BJ (cell line): ENCODE measurements around the gene PSMC2. TPM values are rescaled to one million over a fixed set of nuclear protein-coding genes. Genes with fewer than 3 reads are reported as not detected.

Experiments used
- CTCF ChIA-PET: fragments of 350-600 bp; formaldehyde crosslinking; extraction: SDS; loops from one replicate; lab custom pipeline; 2021; ENCODE audit warnings: antibody characterized with exemption, inconsistent platforms; lab: Yijun Ruan, JAX
- POLR2A ChIA-PET: fragments of 300-600 bp; sonication (Branson Sonifier 250); formaldehyde crosslinking; extraction: SDS; loops from one replicate; lab custom pipeline; 2021; ENCODE audit warnings: antibody characterized with exemption; lab: Charles Lee
- DNase-seq: peaks from one replicate; pipeline ENCODE4 v3.0.0-alpha.2; 2011; ENCODE audit warnings: low read depth
- H3K27me3 ChIP-seq: 2 replicates; pipeline ENCODE4 v1.6.0; 2011; ENCODE audit warnings: low read length; ENCODE audit not compliant: control insufficient read depth, insufficient read depth
- H3K36me3 ChIP-seq: 2 replicates; pipeline ENCODE4 v1.5.1; 2011; ENCODE audit warnings: low read length; ENCODE audit not compliant: control insufficient read depth, insufficient read depth
- H3K4me3 ChIP-seq: 2 replicates; pipeline ENCODE4 v1.5.1; 2011; ENCODE audit warnings: low read depth, mild to moderate bottlenecking, control low read depth, low read length
- CTCF ChIP-seq: IDR thresholded peaks from 2 replicates; pipeline ENCODE4 v1.5.1; 2011; ENCODE audit warnings: low read depth, mild to moderate bottlenecking, control low read depth, inconsistent platforms, low read length, moderate library complexity; ENCODE audit not compliant: insufficient read depth
- polyA plus RNA-seq: library from polyadenylated mRNA; depleted of rRNA; stranded (reverse); fragments of >200 nt; gene quantifications from 2 replicates; pipeline ENCODE4 v1.2.3, GENCODE V29; 2011

The PSMC2 gene
- polyA plus RNA-seq, 1 experiment, result 103 TPM

GRCh38 chr7:103314852-103315251 is 32.6 kb upstream of the PSMC2 start:
- Histone ChIP-seq H3K27me3 (no peaks in the 10 kb centered on the region), H3K4me3 (no peak overlapping the region), H3K36me3 (peaks cover 16% of the 10 kb centered on the region)
- no peak for DNase-seq
- ChIA-PET CTCF (interaction anchor here (0.9 kb wide), 1 partner anchor 43 kb away, joined by 3 read pairs; no protein-coding TSS in a partner anchor), POLR2A (no interaction called here)
- no peak for TF ChIP-seq CTCF

GRCh38 chr7:103316380-103316941 is 31.0 kb upstream of the PSMC2 start:
- Histone ChIP-seq H3K27me3 (no peaks in the 10 kb centered on the region), H3K4me3 (no peak overlapping the region), H3K36me3 (peaks cover 17% of the 10 kb centered on the region)
- CTCF ChIA-PET, result no interaction called here
- TF ChIP-seq CTCF, result no peak
- POLR2A ChIA-PET, result no interaction called here
- no peak for DNase-seq

GRCh38 chr7:103317009-103317408 is 30.4 kb upstream of the PSMC2 start:
- ChIA-PET CTCF (no interaction called here), POLR2A (no interaction called here)
- H3K27me3 ChIP-seq, result no peaks in the 10 kb centered on the region
- no peak overlapping the region for H3K4me3 ChIP-seq
- no peak for DNase-seq
- TF ChIP-seq CTCF, result no peak
- H3K36me3 ChIP-seq, result peaks cover 13% of the 10 kb centered on the region

GRCh38 chr7:103325744-103326143 is 21.7 kb upstream of the PSMC2 start:
- Histone ChIP-seq H3K27me3 (no peaks in the 10 kb centered on the region), H3K36me3 (peaks cover 6% of the 10 kb centered on the region), H3K4me3 (no peak overlapping the region)
- POLR2A ChIA-PET, result no interaction called here
- CTCF ChIA-PET, result no interaction called here
- no peak for TF ChIP-seq CTCF
- DNase-seq, result no peak

- no peak for TF ChIP-seq CTCF
- CTCF ChIA-PET, result no interaction called here
- POLR2A ChIA-PET, result no interaction called here
- Histone ChIP-seq H3K36me3 (peaks cover 3% of the 10 kb centered on the region), H3K4me3 (no peak overlapping the region), H3K27me3 (no peaks in the 10 kb centered on the region)
- no peak for DNase-seq
Measured at GRCh38 chr7:103336761-103337160, 10.7 kb upstream of the PSMC2 start.
